ENCODE measurements around the gene PAQR7. TPM values are rescaled to one million over a fixed set of nuclear protein-coding genes. Genes with fewer than 3 reads are reported as not detected.

Gene PAQR7, protein sequence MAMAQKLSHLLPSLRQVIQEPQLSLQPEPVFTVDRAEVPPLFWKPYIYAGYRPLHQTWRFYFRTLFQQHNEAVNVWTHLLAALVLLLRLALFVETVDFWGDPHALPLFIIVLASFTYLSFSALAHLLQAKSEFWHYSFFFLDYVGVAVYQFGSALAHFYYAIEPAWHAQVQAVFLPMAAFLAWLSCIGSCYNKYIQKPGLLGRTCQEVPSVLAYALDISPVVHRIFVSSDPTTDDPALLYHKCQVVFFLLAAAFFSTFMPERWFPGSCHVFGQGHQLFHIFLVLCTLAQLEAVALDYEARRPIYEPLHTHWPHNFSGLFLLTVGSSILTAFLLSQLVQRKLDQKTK
- total RNA-seq (2014; rRNA removed; shearing (Covaris generic)) (0.22 and 0.28 TPM in 2 replicates), total RNA-seq (2022) (1.3 and 1.8 TPM in 2 replicates), Bru-seq, nascent RNA (percentile 32 among the genes with signal in this experiment), BruChase-seq, experiment 1, labeled RNA remaining after a 6-hour chase (percentile 39 among the genes with signal in this experiment), BruChase-seq, experiment 2, labeled RNA remaining after a 2-hour chase (percentile 35 among the genes with signal in this experiment)
- long read RNA-seq: 0 reads

DNA sequence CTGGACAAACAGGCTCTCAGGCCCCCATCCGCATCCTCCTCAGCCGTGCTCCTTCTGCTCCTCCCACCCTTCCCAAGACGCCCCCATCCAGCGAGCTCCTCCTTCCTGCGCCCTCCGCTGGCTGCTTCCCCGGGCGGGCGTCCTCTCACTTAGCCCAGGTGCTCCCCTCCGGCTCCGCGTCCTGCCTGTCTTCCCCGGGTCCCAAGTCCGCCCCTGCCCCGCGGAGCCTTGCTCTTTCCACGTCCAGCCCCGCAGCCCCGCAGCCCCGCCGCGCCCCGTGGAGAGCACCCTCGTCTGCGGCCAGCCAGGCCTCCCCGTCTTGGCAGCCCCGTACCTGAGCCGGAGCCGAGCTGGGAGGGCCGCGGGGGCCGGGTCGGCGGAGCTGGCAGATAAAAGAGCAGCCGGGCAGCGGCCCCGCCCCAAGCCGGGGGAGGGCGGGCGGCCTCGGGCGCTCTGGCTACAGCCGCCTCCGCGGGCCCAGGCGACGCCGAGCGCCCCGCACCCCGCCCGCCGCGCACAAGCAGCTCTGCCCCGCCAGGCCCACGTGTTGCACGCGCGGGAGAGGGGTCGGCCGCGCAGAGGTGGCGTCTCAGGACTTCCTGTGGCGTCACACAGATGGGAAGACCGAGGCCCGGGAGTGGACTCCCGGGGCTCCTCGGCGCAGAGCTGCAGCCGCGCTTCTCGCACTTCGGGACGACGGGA lies at the start of gene PAQR7:
Gene PAQR7 (minus strand): TSS at position 555 of the 702 bp plus-strand sequence. CDS start 11,869 bp downstream, outside the sequence.
- no TSS peak for BruUV-seq (replicated peaks)
- H3K9me3 ChIP-seq (ENCODE audit: low read length): no peaks in the 10 kb centered on the region
- no peaks in the 10 kb centered on the region for H3K79me2 ChIP-seq (ENCODE audit: insufficient read depth, low read depth, low read length)
- CTCF ChIA-PET (ENCODE audit: unreplicated experiment): no interaction called here
- peak within 1 kb of the TSS; percentile 65; the same call in 1 of the 2 replicates for H2AFZ ChIP-seq (ENCODE audit: low read length)
- DNase-seq (ENCODE audit: low spot score): peak; percentile 46
- no peaks in the 10 kb centered on the region for H3K9me2 ChIP-seq (ENCODE audit: insufficient read depth, low read length)
- H3K36me3 ChIP-seq (ENCODE audit: insufficient read depth, low read length): no peaks in the 10 kb centered on the region
- H4K20me1 ChIP-seq (ENCODE audit: insufficient read depth, low read length): no peaks in the 10 kb centered on the region
- H3K4me1 ChIP-seq (ENCODE audit: insufficient read depth, low read length, poor library complexity, severe bottlenecking): peaks cover 45% of the 10 kb centered on the region
- peak within 1 kb of the TSS; percentile 74 for H3K4me2 ChIP-seq (ENCODE audit: low read length)
- H3K27ac ChIP-seq (ENCODE audit: low read depth, low read length, poor library complexity, severe bottlenecking): no peak within 1 kb of the TSS
- TF ChIP-seq EZH2phosphoT487 (IDR thresholded peaks at IDR 0.05; ENCODE audit: borderline replicate concordance, low read depth, low read length): no peak
- TF ChIP-seq, protein P1, sequence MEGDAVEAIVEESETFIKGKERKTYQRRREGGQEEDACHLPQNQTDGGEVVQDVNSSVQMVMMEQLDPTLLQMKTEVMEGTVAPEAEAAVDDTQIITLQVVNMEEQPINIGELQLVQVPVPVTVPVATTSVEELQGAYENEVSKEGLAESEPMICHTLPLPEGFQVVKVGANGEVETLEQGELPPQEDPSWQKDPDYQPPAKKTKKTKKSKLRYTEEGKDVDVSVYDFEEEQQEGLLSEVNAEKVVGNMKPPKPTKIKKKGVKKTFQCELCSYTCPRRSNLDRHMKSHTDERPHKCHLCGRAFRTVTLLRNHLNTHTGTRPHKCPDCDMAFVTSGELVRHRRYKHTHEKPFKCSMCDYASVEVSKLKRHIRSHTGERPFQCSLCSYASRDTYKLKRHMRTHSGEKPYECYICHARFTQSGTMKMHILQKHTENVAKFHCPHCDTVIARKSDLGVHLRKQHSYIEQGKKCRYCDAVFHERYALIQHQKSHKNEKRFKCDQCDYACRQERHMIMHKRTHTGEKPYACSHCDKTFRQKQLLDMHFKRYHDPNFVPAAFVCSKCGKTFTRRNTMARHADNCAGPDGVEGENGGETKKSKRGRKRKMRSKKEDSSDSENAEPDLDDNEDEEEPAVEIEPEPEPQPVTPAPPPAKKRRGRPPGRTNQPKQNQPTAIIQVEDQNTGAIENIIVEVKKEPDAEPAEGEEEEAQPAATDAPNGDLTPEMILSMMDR (conservative IDR thresholded peaks at IDR 0.05; ENCODE audit: low read length): no peak
- intact Hi-C loops (cut with micrococcal nuclease; ENCODE audit: unreplicated experiment): no loop called here
- peak within 1 kb of the TSS; percentile 54 for H3K4me3 ChIP-seq (ENCODE audit: low read depth, low read length, poor library complexity, severe bottlenecking)
- POLR2A ChIA-PET: interaction anchor here (0.5 to 1.7 kb wide), 2 partner anchors 30 to 92 kb away, joined by 3 to 4 read pairs; no protein-coding TSS in a partner anchor

DNA sequence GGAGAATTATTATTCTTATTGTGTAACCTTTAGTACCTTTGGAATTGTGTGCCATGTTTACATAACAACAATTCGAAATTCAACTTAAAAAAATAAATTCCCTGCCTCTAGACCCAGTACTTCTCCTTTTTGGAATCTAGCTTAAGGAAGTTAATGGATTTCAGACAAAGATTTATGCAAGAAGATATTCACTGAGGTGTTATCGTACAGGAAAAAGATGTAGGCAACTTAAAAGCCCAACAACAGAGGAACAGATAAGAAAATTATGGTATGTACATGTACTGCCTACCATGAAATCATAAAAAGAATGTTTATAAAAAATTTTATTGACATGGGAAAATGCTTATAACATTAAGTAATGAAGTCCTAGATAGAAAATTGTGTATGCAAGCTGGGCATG lies 48.9 kb upstream of the PAQR7 start:
- no peak for TF ChIP-seq EZH2phosphoT487 (IDR thresholded peaks at IDR 0.05; ENCODE audit: borderline replicate concordance, low read depth, low read length)
- TF ChIP-seq, protein P1 (conservative IDR thresholded peaks at IDR 0.05; ENCODE audit: low read length): no peak
- intact Hi-C loops (cut with micrococcal nuclease; ENCODE audit: unreplicated experiment): no loop called here
- Histone ChIP-seq H3K9me2 (ENCODE audit: insufficient read depth, low read length) (no peaks in the 10 kb centered on the region), H2AFZ (ENCODE audit: low read length) (no peak overlapping the region), H3K4me1 (ENCODE audit: insufficient read depth, low read length, poor library complexity, severe bottlenecking) (peaks cover 2% of the 10 kb centered on the region), H3K4me3 (ENCODE audit: low read depth, low read length, poor library complexity, severe bottlenecking) (no peak overlapping the region), H4K20me1 (ENCODE audit: insufficient read depth, low read length) (no peaks in the 10 kb centered on the region), H3K27ac (ENCODE audit: low read depth, low read length, poor library complexity, severe bottlenecking) (no peak overlapping the region), H3K9me3 (ENCODE audit: low read length) (no peaks in the 10 kb centered on the region), H3K36me3 (ENCODE audit: insufficient read depth, low read length) (no peaks in the 10 kb centered on the region), H3K79me2 (ENCODE audit: insufficient read depth, low read depth, low read length) (no peaks in the 10 kb centered on the region), H3K4me2 (ENCODE audit: low read length) (no peak overlapping the region)
- BruUV-seq (replicated peaks): no TSS peak
- CTCF ChIA-PET (ENCODE audit: unreplicated experiment): no interaction called here
- no peak for DNase-seq (ENCODE audit: low spot score)
- POLR2A ChIA-PET: interaction anchor here (0.5 to 1.0 kb wide), 4 partner anchors 69 to 197 kb away, joined by 3 to 5 read pairs (median 3); no protein-coding TSS in a partner anchor

All from OCI-LY7 (cell line).